Activated CD8-positive, alpha-beta memory T cell treated with anti-CD3 and anti-CD28 coated beads for 36 hours (primary cell): ENCODE measurements around the gene ADCY4. TPM values are rescaled to one million over a fixed set of nuclear protein-coding genes. Genes with fewer than 3 reads are reported as not detected.

Source experiments
- CTCF ChIA-PET: fragments of 350-600 bp; sonication (Branson Sonifier 250); formaldehyde crosslinking; loops from one replicate; lab custom pipeline; 2021; ENCODE audit warnings: antibody characterized with exemption; lab: Charles Lee
- POLR2A ChIA-PET: fragments of 350-600 bp; sonication (Branson Sonifier 250); formaldehyde crosslinking; loops from one replicate; lab custom pipeline; 2021; ENCODE audit warnings: antibody characterized with exemption; lab: Charles Lee
- total RNA-seq, 2 experiments: library from RNA; stranded (reverse); gene quantifications; one replicate each; pipeline ENCODE4 v1.2.3, GENCODE V29; 2021

The ADCY4 gene
- total RNA-seq, 2 experiments from 2014 or later = 0.78 to 1.3 TPM

DNA sequence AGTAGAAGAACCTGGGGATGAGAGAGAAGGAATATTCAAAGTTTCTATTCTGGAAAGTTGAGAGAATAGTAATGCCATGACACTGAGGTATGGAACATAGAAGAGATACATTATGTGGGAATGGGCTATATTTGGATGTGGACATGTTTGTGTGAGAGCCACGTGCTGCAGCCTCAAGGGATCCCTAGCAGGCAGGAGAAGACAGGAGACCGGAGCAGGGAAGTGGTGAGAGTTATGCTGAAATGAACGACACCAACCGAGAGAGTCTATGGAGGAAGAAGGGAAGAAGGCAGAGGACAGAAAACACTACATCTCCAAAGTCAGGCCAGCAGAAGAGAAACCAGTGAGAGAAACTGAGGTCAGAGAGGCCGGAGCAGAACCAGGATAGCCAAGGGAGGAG is 14.9 kb upstream of the ADCY4 start:
- CTCF ChIA-PET = interaction anchor here (0.9 to 1.2 kb wide), 2 partner anchors 16 to 82 kb away, joined by 3 to 4 read pairs; no protein-coding TSS in a partner anchor

DNA sequence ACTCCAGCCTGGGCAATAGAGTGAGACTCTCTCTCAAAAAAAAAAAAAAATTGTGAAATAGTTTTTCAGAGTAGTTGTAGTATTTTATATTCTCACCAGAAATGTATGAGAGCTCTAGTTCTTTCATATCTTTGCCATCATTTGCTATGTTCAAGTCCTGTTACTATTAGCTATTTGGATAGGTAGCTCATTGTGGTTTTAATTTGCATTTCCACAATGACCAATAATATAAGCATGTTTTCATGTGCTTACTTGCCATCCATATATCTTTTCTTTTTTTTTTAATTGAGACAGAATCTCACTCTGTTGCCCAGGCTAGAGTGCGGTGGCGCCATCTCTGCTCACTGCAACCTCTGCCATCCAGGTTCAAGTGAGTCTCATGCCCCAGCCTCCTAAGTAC is 13.3 kb upstream of the ADCY4 start:
- ChIA-PET POLR2A (no interaction called here), CTCF (interaction anchor here (0.6 to 0.7 kb wide), 2 partner anchors 83 to 88 kb away, joined by 3 to 4 read pairs; no protein-coding TSS in a partner anchor)

More for the DNA sequence above, 14.9 kb upstream of the ADCY4 start:
- POLR2A ChIA-PET = no interaction called here

DNA sequence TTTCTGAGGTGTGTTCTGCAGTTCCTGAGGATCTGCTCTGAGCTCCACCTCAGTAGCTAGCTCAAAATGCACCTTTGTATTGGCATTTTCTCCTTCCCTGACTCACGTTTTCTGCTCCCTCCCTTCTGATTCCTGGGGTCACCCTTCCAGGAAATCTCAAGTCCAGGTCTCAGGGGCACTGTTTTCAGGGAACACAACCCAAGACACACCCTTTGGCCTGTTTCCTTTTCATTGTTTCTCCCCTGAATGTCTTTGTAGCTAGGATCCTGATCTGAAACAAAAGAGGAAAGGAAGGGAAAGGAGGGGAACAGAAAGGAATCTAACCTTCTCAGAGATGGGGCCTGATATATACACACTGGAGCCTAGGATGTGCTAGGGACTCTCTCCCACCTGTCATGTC is 12.3 kb upstream of the ADCY4 start:
- CTCF ChIA-PET = no interaction called here
- POLR2A ChIA-PET = no interaction called here

DNA sequence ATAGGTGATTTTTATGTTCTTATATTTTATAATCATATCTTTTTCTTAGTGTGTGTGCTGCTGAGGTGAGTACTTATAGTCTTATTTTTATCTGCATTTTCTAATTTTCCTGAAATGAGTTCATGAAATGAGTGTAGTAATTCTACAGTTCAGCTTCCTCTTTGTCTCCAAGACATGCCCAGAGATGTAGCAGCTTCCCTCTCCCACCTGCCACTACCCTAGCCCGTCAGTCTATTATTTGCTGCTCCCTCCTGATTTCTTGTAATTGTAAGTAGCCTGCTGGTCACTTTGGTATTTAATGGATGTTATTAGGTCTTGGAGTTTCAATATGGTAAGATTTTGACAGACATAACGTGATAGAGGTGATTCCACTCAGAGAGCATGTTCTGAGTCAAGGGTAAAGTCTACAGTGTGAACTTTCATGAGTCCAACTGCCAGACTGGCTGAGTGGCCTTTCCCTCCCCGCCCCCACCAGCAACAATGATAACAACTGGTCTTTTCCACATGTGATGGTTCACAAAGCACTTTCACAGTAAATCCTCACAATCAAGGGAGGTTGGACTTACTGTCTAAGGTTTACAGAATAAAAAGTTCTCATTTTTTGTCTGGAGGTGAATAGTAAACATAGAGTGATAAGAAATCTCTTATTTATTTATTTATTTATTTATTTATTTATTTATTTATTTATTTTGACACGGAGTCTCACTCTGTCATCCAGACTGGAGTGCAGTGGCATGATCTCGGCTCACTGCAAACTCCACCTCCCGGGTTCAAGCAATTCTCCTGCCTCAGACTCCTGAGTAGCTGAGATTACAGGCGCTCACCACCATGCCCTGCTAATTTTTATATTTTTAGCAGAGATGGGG is 9.2 kb upstream of the ADCY4 start:
- ChIA-PET POLR2A (no interaction called here), CTCF (interaction anchor here (0.6 to 1.6 kb wide), 4 partner anchors 11 to 93 kb away, joined by 3 to 6 read pairs (median 4); no protein-coding TSS in a partner anchor)

DNA sequence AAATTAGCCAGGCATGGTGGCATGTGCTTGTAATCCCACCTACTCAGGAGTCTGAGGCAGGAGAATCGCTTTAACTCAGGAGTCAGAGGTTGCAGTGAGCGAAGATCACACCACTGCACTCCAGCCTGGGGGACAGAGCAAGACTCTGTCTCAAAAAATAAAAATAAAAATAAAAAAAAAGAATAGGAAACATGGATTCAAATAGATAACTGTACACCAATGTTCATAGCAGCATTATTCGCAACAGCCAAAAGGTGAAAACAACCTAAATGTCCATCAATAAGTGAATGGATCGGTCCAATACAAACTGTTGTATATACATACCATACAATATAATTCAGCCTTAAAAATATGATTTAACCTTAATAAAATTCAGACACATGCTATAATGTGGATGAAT is 8.0 kb upstream of the ADCY4 start:
- ChIA-PET POLR2A (no interaction called here), CTCF (interaction anchor here (1.0 kb wide), 2 partner anchors 27 to 89 kb away, joined by 3 to 4 read pairs; no protein-coding TSS in a partner anchor)

DNA sequence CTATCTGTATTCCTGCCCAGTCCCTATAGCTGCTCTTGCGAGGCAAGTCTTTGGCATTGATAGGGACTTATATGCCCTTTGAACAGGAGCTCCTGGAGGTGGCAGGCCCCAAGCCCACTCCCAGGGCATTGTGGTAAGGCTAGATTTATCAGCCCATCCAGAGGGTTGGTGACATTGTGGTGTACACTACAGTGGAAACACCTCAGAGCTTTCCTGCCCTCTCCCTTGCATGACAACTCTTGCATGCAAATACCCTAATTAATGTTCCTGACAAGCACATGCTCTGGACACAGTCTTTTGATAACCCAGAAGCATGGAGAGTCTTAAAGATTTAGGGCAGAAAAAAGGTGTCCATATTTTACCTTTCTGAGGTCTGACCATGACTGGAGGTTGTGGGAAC is 5.7 kb upstream of the ADCY4 start:
- ChIA-PET CTCF (interaction anchor here (0.7 to 17.7 kb wide), 4 partner anchors 12 to 98 kb away, joined by 3 to 334 read pairs (median 4); partner anchors contain the start of genes CBLN3 and KHNYN), POLR2A (interaction anchor here (0.6 to 1.3 kb wide), 2 partner anchors 14 to 90 kb away, joined by 6 read pairs; no protein-coding TSS in a partner anchor)

DNA sequence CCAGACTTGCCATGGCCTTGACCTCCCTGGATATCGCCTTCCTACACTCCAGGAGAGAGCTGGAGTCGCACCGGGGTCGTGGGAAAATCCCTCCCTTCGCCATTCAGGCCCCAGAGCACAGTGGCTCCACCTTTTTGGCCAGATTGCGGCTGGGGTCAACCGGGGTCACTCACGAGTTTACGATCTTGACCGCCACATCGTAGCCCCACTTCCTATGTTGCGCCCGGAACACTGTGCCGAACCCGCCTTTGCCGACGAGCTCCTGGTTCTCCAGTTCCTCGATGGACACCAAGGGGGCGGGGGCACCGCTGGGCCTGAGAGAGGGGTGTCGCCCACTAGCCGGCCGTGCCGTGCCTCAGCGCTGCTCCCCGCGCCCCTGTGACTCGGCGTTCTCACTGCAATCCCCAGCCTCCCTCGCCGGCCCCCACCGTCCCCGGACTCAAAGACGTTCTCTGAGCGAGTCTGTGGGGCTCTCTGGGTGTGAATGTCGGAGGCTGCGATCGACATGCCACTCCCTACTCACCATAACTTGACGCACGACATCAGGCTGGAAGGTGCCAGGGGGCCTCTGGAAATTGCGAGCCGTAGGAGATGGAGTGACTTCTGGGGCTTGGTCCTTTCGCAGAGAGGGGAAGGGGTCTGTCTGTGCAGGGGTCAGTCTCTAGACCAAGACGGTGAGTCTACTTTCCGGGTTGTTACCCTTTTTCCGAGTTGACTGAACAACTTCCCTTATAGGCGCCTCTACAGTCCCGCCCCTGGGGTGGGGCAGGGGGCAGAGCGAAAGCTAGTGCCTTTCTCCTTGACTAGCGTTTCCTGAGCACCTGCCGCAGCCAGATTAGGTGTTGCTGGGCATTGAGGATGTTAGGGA is 4.6 kb upstream of the ADCY4 start, which contains the start of gene RIPK3:
TSS of gene RIPK3 (minus strand) at position 708 of the 868 bp plus-strand sequence. CDS start at position 543, 165 bp downstream.
- POLR2A ChIA-PET = interaction anchor here (1.3 to 1.5 kb wide), 2 partner anchors 91 kb away, joined by 5 to 6 read pairs; partner anchors contain the start of gene KHNYN

DNA sequence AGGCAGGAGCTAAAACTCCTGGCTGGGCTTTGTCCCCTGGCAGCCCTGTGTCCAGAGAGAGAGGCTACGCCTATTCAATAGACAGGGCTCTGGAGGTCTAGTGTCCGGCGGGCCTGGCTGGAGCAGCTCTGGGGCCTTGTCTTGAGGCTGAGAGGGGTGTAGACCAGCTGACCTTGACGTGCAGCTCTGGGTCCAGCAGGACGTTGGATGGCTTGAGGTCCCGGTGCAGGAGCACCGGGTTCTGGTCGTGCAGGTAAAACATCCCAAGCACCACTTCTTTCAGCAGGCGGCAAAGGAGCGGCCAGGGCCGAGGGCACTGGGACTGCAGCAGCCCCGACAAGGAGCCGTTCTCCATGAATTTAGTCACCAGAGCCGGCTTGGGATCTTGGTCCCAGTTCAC is 4.0 kb upstream of the ADCY4 start:
- CTCF ChIA-PET = interaction anchor here (17.7 kb wide), 1 partner anchor 94 kb away, joined by 334 read pairs; the partner anchor contains the start of genes CBLN3 and KHNYN
- POLR2A ChIA-PET = interaction anchor here (1.5 kb wide), 1 partner anchor 91 kb away, joined by 5 read pairs; the partner anchor contains the start of gene KHNYN

More for the DNA sequence above, 4.6 kb upstream of the ADCY4 start, which contains the start of gene RIPK3:
- CTCF ChIA-PET = interaction anchor here (0.7 to 17.7 kb wide), 4 partner anchors 10 to 93 kb away, joined by 3 to 334 read pairs (median 4); partner anchors contain the start of genes CBLN3 and KHNYN

DNA sequence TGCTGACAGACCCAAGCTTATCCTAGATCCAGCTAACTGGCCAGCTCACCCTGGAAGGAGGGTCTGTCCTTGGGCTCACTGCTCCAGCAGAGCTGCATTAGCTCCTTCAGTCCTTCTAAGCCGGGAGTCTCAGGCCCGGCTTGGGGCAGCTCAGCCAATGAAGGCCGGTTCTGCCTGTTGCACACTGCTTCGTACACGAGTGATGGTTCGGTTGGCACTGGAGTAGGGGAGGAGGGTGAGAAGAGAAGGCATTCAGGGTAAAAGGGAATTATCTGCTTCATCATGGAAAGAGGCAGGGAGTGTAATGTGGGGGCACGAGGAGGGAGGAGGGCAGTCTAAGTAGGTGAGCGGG is 2.9 kb upstream of the ADCY4 start:
- CTCF ChIA-PET = interaction anchor here (17.7 kb wide), 1 partner anchor 95 kb away, joined by 334 read pairs; the partner anchor contains the start of genes CBLN3 and KHNYN
- POLR2A ChIA-PET = no interaction called here

DNA sequence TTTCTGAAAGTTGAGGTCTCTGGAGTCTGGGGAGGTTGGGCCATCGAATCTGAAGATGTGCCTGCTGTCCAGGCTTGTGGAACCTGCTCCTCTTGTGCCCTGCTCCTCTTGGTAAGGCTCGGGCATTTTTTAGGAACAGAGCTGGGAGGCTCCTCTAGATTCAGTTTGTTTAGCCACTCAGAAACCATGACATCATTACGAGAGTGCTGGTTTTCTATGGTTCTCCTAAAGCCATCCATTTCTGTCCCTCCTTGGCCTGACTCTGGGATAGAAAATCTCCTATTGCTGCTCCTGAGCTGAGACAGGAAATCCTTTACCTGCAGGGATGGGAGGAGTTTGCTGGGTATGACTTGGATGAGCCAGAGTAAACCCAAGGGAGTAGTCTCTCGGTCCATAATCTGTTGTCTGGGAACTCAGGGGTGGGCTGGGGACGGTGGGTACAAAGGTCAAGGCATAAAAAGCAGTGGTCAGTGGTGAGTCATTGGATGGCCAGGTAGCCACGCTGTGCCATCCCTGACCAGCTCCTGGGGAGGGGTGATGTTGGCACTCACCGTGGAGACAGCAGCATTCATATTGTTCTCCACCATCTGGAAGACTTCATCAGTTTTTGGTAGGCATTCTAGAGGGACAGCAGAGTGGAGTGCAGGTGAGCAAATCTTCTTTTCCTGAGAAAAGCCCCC is 2.4 kb upstream of the ADCY4 start:
- CTCF ChIA-PET = interaction anchor here (1.0 to 17.7 kb wide), 2 partner anchors 9 to 96 kb away, joined by 4 to 334 read pairs; partner anchors contain the start of genes CBLN3 and KHNYN
- POLR2A ChIA-PET = no interaction called here

DNA sequence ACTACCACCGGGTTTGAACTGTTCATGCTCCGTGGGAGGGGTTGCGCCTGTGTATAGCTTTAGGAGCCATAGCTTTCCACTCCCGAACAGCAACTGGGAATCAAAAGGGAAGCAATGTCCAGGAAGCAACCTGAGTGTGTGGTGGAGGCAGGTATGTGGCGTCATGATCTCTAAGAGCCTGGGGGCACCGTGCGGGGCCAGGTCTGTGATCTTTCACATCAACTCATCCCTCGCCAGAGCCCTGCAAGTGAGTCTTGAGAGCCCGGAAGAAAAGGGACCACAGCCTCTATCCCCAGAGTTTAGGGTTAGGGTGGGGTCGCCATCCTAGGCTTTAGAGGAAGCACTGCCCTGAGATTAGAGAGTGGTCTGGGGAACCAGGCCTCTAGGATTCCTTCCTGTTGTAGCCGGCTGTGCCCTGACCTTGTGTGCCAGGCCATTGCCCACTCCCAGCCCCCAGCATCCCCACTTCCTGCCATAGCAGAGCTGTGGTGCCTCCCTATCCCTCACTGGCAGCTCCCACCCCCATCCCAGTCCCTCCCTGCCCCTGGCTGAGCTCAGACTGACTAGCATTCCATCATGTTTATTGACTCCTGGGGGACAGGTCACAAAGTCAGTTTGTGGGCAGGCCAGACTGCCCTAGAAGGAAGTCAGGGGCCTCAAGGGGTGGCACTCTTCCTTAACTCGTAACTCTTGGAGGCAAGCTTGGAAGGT is 745 bp upstream of the ADCY4 start:
- CTCF ChIA-PET = interaction anchor here (17.7 kb wide), 1 partner anchor 97 kb away, joined by 334 read pairs; the partner anchor contains the start of genes CBLN3 and KHNYN
- POLR2A ChIA-PET = interaction anchor here (1.4 kb wide), 1 partner anchor 95 kb away, joined by 3 read pairs; no protein-coding TSS in a partner anchor

DNA sequence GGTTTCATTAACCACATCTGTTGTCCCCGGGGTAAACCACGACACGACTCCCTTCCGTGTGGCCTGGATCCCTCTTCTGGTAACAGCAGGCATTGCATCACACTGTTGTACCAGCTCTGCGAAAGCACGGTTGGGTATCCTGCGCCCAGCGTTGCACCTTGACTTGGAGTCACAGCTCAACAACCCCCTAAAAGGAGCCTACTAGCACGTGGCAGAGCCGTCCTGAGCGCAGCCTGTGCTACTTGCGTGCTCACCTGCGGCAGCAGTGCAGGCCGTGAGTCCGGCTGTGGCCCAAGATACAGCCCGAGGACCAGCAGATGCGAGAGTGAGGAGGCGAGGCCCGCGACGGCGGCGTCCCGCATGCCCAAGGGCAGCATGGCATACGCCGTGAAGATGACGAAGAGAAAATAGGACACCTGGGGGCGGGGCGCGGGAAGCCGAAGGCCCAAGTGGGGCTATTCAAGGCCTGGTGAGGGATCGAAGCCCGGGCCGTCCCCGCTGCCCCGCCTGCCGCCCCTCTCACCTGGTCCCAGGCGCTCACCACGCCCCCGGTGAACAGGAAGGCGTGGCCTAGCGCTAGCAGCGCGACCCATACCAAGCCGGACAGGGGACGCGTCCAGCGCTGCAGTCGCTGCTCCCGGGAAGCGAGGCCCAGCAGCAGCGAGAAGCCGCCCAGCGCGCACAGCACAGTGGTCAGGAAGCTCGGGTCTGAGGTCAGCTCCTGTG is 2.4 kb downstream of the ADCY4 start:
- ChIA-PET CTCF (interaction anchor here (0.7 to 17.7 kb wide), 24 partner anchors 10 to 217 kb away, joined by 3 to 334 read pairs (median 4); partner anchors contain the start of genes CBLN3, CIDEB, KHNYN and LTB4R), POLR2A (interaction anchor here (0.5 to 2.4 kb wide), 8 partner anchors 91 to 223 kb away, joined by 3 to 37 read pairs (median 5); partner anchors contain the start of genes CBLN3, KHNYN and SDR39U1)

DNA sequence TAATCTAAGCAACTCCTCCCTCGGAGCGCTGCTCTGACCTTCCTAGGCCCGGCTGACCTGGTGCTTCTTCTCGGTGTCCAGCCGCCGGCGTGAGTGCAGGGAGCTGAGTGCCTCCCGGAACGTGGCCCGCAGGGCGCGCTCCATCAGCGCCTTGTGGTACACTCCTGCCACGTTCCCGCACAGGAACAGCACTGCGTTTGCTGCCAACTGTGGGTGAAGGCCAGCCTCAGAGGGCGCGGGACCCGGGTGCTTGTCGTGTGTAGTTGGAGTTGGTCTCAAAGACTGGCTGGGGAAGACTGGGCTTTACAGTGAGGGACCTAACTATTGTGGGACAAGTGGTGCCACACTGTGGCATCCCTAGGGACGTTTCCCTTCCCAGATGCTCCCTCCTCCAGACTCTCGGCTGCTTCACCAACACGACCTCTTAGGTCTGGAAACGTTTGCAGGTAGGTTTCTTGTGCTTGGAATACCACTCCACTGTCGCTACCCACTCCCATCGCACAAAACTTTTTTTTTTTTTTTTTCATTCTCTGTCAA is 3.1 kb downstream of the ADCY4 start:
- POLR2A ChIA-PET = interaction anchor here (0.5 to 1.0 kb wide), 4 partner anchors 98 to 222 kb away, joined by 3 to 7 read pairs (median 4); partner anchors contain the start of genes KHNYN and SDR39U1
- CTCF ChIA-PET = interaction anchor here (0.7 to 17.7 kb wide), 13 partner anchors 9 to 216 kb away, joined by 3 to 334 read pairs (median 5); partner anchors contain the start of genes CBLN3, CIDEB, KHNYN and LTB4R

DNA sequence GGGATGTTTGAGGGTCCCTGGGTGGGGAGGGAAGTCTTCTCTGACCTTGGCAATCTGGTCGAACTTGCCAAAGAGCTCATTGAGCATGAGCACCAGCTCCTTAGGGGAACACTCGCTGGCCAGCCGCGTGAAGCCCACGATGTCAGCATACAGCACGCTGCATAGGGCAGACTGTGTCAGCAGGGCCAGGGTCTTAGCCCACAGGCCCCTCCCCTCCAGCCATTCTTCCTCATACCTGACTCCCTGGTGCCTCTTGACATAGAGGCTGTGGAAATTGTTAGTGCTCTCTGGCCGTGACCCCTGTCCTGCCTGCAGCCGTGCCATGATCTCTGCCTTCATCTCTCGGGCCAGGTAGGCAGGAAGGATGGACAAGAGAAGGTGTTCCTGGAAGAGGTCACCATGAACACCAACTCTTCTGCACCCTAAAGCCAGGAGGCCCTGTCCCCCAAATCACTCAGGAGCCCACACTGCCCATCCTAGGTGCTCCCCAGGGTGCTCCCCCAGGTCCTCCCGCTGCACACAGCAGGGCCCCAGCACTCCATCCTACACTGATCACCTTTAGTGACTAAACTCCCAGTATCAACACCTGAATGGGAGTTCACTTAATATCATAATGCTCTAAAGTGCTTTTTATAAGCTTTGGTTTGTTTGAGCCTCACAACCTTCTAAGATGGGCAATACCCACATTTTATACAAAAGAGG is 3.7 kb downstream of the ADCY4 start:
- POLR2A ChIA-PET = no interaction called here
- CTCF ChIA-PET = interaction anchor here (0.7 to 17.7 kb wide), 8 partner anchors 9 to 110 kb away, joined by 3 to 334 read pairs (median 5); partner anchors contain the start of genes CBLN3, CIDEB, KHNYN and LTB4R

DNA sequence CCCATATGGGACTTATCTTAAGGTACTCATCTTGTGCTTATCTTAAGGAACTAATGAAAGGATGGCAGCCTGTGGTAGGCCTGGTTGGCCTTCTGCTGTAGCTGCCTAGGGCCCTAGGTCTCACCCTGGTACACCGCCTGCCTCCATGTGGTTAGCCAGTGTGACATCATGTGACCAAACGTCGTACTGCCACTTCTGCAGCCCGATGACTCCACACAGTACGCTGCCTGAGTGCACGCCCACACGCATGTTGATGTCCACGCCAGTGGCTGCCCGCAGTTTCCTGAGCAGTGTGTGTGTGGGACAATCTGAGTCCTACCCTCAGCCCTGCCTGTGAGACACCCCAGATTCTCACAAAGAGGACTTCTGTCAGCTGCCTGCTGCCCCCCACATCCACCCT is 5.1 kb downstream of the ADCY4 start:
- ChIA-PET CTCF (interaction anchor here (1.4 to 17.7 kb wide), 3 partner anchors 10 to 103 kb away, joined by 4 to 334 read pairs (median 8); partner anchors contain the start of genes CBLN3, DHRS1, KHNYN and NOP9), POLR2A (interaction anchor here (1.3 kb wide), 1 partner anchor 20 kb away, joined by 3 read pairs; the partner anchor contains the start of gene LTB4R2)
